Trophoblast cell (in vitro differentiated cells and primary cell): Measurements from ENCODE around the gene ZNF215.

Experiments
- DNase-seq, 2 donors: peaks; one replicate each; pipeline ENCODE4 v3.0.0-alpha.2; 2016
- H2AFZ ChIP-seq: 2 replicates; pipeline ENCODE4 v1.6.1; 2013; ENCODE audit warnings: low read length, moderate library complexity, mild to moderate bottlenecking; ENCODE audit not compliant: insufficient read depth, poor library complexity
- H2AK5ac ChIP-seq: 2 replicates; pipeline ENCODE4 v1.6.1; 2013; ENCODE audit warnings: mild to moderate bottlenecking, low read length
- H2BK120ac ChIP-seq: 2 replicates; pipeline ENCODE4 v1.6.1; 2013; ENCODE audit warnings: low read length, mild to moderate bottlenecking, moderate library complexity; ENCODE audit not compliant: insufficient read depth, poor library complexity
- H2BK12ac ChIP-seq: 2 replicates; pipeline ENCODE4 v1.6.1; 2013; ENCODE audit warnings: mild to moderate bottlenecking, low read length, moderate library complexity
- H2BK5ac ChIP-seq: 2 replicates; pipeline ENCODE4 v1.6.1; 2013; ENCODE audit warnings: low read length, low read depth, moderate library complexity, mild to moderate bottlenecking; ENCODE audit not compliant: poor library complexity
- H3K14ac ChIP-seq: 2 replicates; pipeline ENCODE4 v1.6.1; 2013; ENCODE audit warnings: mild to moderate bottlenecking, low read length
- H3K18ac ChIP-seq: 2 replicates; pipeline ENCODE4 v1.6.1; 2013; ENCODE audit warnings: mild to moderate bottlenecking, low read length
- H3K23ac ChIP-seq: 2 replicates; pipeline ENCODE4 v1.6.1; 2013; ENCODE audit warnings: low read length
- H3K27ac ChIP-seq: 2 replicates; pipeline ENCODE4 v1.5.1; 2013; ENCODE audit warnings: low read depth, mild to moderate bottlenecking, inconsistent platforms, low read length, moderate library complexity
- H3K27me3 ChIP-seq: 2 replicates; pipeline ENCODE4 v1.6.1; 2013; ENCODE audit warnings: inconsistent platforms, mild to moderate bottlenecking, low read length, moderate library complexity; ENCODE audit not compliant: insufficient read depth
- H3K36me3 ChIP-seq, 2 experiments: 1 replicate in 1 of 2; 2 replicates in 1 of 2; pipeline ENCODE4 v1.6.1; 2013; ENCODE audit warnings: low read length in 2 of 2, mild to moderate bottlenecking in 2 of 2, moderate library complexity in 1 of 2; ENCODE audit not compliant: insufficient read depth in 2 of 2, control insufficient read depth in 1 of 2
- H3K4ac ChIP-seq: 2 replicates; pipeline ENCODE4 v1.6.1; 2013; ENCODE audit warnings: low read depth, mild to moderate bottlenecking, low read length, moderate library complexity
- H3K4me1 ChIP-seq, 2 experiments: 1 replicate in 1 of 2; 2 replicates in 1 of 2; pipeline ENCODE4 v1.6.1; 2013; ENCODE audit warnings: low read length in 2 of 2, mild to moderate bottlenecking in 2 of 2, moderate library complexity in 1 of 2; ENCODE audit not compliant: insufficient read depth in 2 of 2, control insufficient read depth in 1 of 2
- H3K4me2 ChIP-seq: 2 replicates; pipeline ENCODE4 v1.6.1; 2013; ENCODE audit warnings: inconsistent platforms, mild to moderate bottlenecking, low read length, moderate library complexity
- H3K4me3 ChIP-seq: 2 replicates; pipeline ENCODE4 v1.5.1; 2013; ENCODE audit warnings: mild to moderate bottlenecking, low read depth, low read length, inconsistent platforms
- H3K79me1 ChIP-seq: one replicate; pipeline ENCODE4 v1.6.1; 2013; ENCODE audit warnings: low read length
- H3K79me2 ChIP-seq: 2 replicates; pipeline ENCODE4 v1.6.1; 2013; ENCODE audit warnings: low read length, mild to moderate bottlenecking; ENCODE audit not compliant: control insufficient read depth, insufficient read depth, poor library complexity
- H3K9ac ChIP-seq: 2 replicates; pipeline ENCODE4 v1.6.1; 2013; ENCODE audit warnings: mild to moderate bottlenecking, low read length
- H3K9me3 ChIP-seq: 2 replicates; pipeline ENCODE4 v1.6.1; 2013; ENCODE audit warnings: low read depth, mild to moderate bottlenecking, control low read depth, inconsistent platforms, low read length; ENCODE audit not compliant: insufficient read depth
- H4K12ac ChIP-seq: 2 replicates; pipeline ENCODE4 v1.6.1; 2013; ENCODE audit warnings: low read depth, mild to moderate bottlenecking, low read length, moderate library complexity
- H4K8ac ChIP-seq: 2 replicates; pipeline ENCODE4 v1.6.1; 2013; ENCODE audit warnings: low read depth, mild to moderate bottlenecking, low read length, moderate library complexity
- H4K91ac ChIP-seq: one replicate; pipeline ENCODE4 v1.6.1; 2013; ENCODE audit warnings: low read depth, mild to moderate bottlenecking, low read length, moderate library complexity
- WGBS: extraction: QIAGEN DNeasy Blood & Tissue Kit; methylation state at CpG from one replicate; pipeline ENCODE4 v1.1.7; 2013; ENCODE audit warnings: missing lambda C conversion rate; ENCODE audit not compliant: insufficient read length, insufficient coverage; ENCODE audit errors: extremely low coverage; 5-methylcytosine and 5-hydroxymethylcytosine counted together

ZNF215 gene

GRCh38 chr11:6931146-6931713 lies 5.0 kb downstream of the ZNF215 start:
- Histone ChIP-seq H4K8ac (no peak overlapping the region), H3K36me3 (no peaks in the 10 kb centered on the region)

GRCh38 chr11:6932145-6932544 lies 5.9 kb downstream of the ZNF215 start:
- Histone ChIP-seq H3K27me3 (no peaks in the 10 kb centered on the region), H2BK12ac (no peak overlapping the region), H3K36me3 (no peaks in the 10 kb centered on the region), H3K18ac (no peak overlapping the region), H3K9ac (no peak overlapping the region), H4K8ac (no peak overlapping the region), H2BK5ac (peak overlapping the region; percentile 13), H2AFZ (no peak overlapping the region), H4K91ac (no peak overlapping the region), H3K23ac (no peak overlapping the region), H3K79me2 (no peaks in the 10 kb centered on the region), H3K9me3 (no peaks in the 10 kb centered on the region), H3K14ac (no peak overlapping the region), H3K27ac (peak overlapping the region; percentile 65), H3K4me2 (no peak overlapping the region), H4K12ac (peak overlapping the region; percentile 54), H2AK5ac (no peak overlapping the region), H3K4ac (no peak overlapping the region), H3K79me1 (no peaks in the 10 kb centered on the region), H3K4me3 (no peak overlapping the region), H2BK120ac (no peak overlapping the region), H3K4me1 (peaks cover 2 to 12% of the 10 kb centered on the region in 2 experiments)
- no CpG with 5 or more reads among the region's 7 CpGs for WGBS
- no peak for DNase-seq

More at GRCh38 chr11:6931146-6931713, 5.0 kb downstream of the ZNF215 start:
- H3K79me1 ChIP-seq: peaks cover 3% of the 10 kb centered on the region
- no peak overlapping the region for H4K12ac ChIP-seq
- no CpG with 5 or more reads among the region's 3 CpGs for WGBS
- H3K9me3 ChIP-seq: no peaks in the 10 kb centered on the region
- no peak overlapping the region for H3K4ac ChIP-seq
- H3K27ac ChIP-seq: no peak overlapping the region
- H3K4me2 ChIP-seq: no peak overlapping the region
- no peak overlapping the region for H2AFZ ChIP-seq
- no peak overlapping the region for H2AK5ac ChIP-seq
- H2BK5ac ChIP-seq: no peak overlapping the region
- H3K79me2 ChIP-seq: peaks cover 3% of the 10 kb centered on the region
- no peak for DNase-seq
- H3K14ac ChIP-seq: no peak overlapping the region
- peaks cover 2 to 12% of the 10 kb centered on the region in 2 experiments for H3K4me1 ChIP-seq
- no peak overlapping the region for H2BK12ac ChIP-seq
- H3K18ac ChIP-seq: no peak overlapping the region
- H3K9ac ChIP-seq: no peak overlapping the region
- H3K27me3 ChIP-seq: no peaks in the 10 kb centered on the region
- H2BK120ac ChIP-seq: no peak overlapping the region
- no peak overlapping the region for H4K91ac ChIP-seq
- no peak overlapping the region for H3K4me3 ChIP-seq
- no peak overlapping the region for H3K23ac ChIP-seq

GRCh38 chr11:6941970-6942369 lies 15.7 kb downstream of the ZNF215 start:
- no peak overlapping the region for H3K9ac ChIP-seq
- H4K8ac ChIP-seq: no peak overlapping the region
- no peak overlapping the region for H2AK5ac ChIP-seq
- H3K79me1 ChIP-seq: no peaks in the 10 kb centered on the region
- no peak overlapping the region for H3K27ac ChIP-seq
- DNase-seq: no peak
- H3K4me2 ChIP-seq: no peak overlapping the region
- H3K4ac ChIP-seq: no peak overlapping the region
- no peaks in the 10 kb centered on the region for H3K4me1 ChIP-seq
- H3K36me3 ChIP-seq: peaks cover 0 to 1% of the 10 kb centered on the region in 2 experiments
- H4K12ac ChIP-seq: no peak overlapping the region
- H3K4me3 ChIP-seq: no peak overlapping the region
- no peaks in the 10 kb centered on the region for H3K9me3 ChIP-seq
- H2BK12ac ChIP-seq: no peak overlapping the region
- no peak overlapping the region for H3K23ac ChIP-seq
- H2AFZ ChIP-seq: no peak overlapping the region
- H2BK120ac ChIP-seq: no peak overlapping the region
- H4K91ac ChIP-seq: no peak overlapping the region
- H3K79me2 ChIP-seq: no peaks in the 10 kb centered on the region
- no peak overlapping the region for H3K14ac ChIP-seq
- H3K18ac ChIP-seq: no peak overlapping the region
- no peaks in the 10 kb centered on the region for H3K27me3 ChIP-seq
- no peak overlapping the region for H2BK5ac ChIP-seq

- H3K79me2 ChIP-seq: no peaks in the 10 kb centered on the region
- H2BK5ac ChIP-seq: no peak overlapping the region
- H3K4me3 ChIP-seq: no peak overlapping the region
- no peak overlapping the region for H3K4ac ChIP-seq
- no peak overlapping the region for H4K12ac ChIP-seq
- no peak overlapping the region for H3K23ac ChIP-seq
- no peaks in the 10 kb centered on the region for H3K79me1 ChIP-seq
- H2BK120ac ChIP-seq: no peak overlapping the region
- H3K27me3 ChIP-seq: no peaks in the 10 kb centered on the region
- DNase-seq: no peak
- H4K8ac ChIP-seq: no peak overlapping the region
- no peak overlapping the region for H2BK12ac ChIP-seq
- H3K27ac ChIP-seq: no peak overlapping the region
- H3K4me2 ChIP-seq: no peak overlapping the region
- H3K36me3 ChIP-seq: peaks cover 0 to 1% of the 10 kb centered on the region in 2 experiments
- no peak overlapping the region for H3K9ac ChIP-seq
- no peak overlapping the region for H2AFZ ChIP-seq
- H2AK5ac ChIP-seq: no peak overlapping the region
- no peak overlapping the region for H4K91ac ChIP-seq
- no peak overlapping the region for H3K14ac ChIP-seq
- no peaks in the 10 kb centered on the region for H3K9me3 ChIP-seq
- no CpG with 5 or more reads among the region's 3 CpGs for WGBS
- no peaks in the 10 kb centered on the region for H3K4me1 ChIP-seq
- H3K18ac ChIP-seq: no peak overlapping the region
Measured at GRCh38 chr11:6943131-6943530, 16.9 kb downstream of the ZNF215 start.
